NB4 (cell line): ENCODE data around the gene CFAP46.

Experiments used
- CTCF ChIP-seq: IDR thresholded peaks from one replicate; pipeline ENCODE4 v1.5.1; 2012; ENCODE audit warnings: low read depth, low read length
- POLR2A ChIP-seq: IDR thresholded peaks from 2 replicates; pipeline ENCODE4 v1.6.1; 2011; ENCODE audit warnings: mild to moderate bottlenecking; ENCODE audit not compliant: insufficient read length; ENCODE audit errors: extremely low read depth
- TF ChIP-seq, protein P1 (sequence below): IDR thresholded peaks from 2 replicates; pipeline ENCODE4 v1.6.1; 2011; ENCODE audit warnings: low read depth, low read length

DNA sequence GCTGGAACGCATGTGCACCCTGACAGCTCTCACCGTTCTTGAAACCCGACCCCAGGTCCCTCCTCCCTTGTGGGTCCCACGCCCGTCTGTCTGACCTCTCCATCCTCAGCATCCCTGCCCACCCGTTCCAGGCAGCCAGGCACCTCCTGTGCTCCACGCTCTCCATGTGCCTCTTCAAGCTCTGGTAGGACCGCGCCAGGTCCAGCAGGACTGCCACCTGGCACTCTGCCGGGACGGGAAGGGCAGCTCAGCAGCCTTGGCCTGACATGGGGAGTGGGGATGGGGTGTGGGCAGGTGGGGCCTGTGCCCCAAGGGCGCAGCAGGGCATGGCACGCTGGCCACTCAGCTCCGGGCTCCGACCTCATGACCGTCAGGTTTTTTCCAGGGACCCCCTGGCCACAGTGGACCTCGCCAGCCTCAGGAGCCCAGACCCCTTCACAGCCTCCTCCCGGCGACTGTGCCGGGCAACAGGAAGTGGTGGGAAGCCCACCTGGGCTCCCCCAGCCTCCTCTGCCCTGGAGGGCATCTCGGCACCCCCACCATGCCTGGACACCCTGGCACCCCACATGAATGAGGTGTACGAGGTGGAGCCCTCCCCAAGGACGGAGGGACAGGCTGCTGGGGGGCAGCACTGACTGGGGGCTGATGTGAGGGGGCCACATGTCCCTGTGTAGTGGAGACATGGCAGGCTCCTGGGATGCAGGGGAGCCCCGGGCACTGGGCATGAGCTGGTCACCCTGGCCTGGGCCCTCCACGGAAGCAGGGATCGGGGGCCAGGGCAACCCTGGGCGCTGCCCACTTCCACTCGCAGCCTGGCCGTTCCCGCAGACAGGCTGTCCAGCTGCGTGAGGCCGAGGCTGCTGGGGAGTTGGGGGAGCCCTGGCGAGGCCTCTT lies 131.3 kb downstream of the CFAP46 start:
- TF ChIP-seq CTCF (no peak), POLR2A (no peak)
- TF ChIP-seq, protein P1, sequence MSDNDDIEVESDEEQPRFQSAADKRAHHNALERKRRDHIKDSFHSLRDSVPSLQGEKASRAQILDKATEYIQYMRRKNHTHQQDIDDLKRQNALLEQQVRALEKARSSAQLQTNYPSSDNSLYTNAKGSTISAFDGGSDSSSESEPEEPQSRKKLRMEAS, result no peak
